ENCODE measurements around the gene SYTL2.

GRCh38 chr11:85697747-85698146 is 113.2 kb downstream of the SYTL2 start:
- TF ChIP-seq, protein P1, sequence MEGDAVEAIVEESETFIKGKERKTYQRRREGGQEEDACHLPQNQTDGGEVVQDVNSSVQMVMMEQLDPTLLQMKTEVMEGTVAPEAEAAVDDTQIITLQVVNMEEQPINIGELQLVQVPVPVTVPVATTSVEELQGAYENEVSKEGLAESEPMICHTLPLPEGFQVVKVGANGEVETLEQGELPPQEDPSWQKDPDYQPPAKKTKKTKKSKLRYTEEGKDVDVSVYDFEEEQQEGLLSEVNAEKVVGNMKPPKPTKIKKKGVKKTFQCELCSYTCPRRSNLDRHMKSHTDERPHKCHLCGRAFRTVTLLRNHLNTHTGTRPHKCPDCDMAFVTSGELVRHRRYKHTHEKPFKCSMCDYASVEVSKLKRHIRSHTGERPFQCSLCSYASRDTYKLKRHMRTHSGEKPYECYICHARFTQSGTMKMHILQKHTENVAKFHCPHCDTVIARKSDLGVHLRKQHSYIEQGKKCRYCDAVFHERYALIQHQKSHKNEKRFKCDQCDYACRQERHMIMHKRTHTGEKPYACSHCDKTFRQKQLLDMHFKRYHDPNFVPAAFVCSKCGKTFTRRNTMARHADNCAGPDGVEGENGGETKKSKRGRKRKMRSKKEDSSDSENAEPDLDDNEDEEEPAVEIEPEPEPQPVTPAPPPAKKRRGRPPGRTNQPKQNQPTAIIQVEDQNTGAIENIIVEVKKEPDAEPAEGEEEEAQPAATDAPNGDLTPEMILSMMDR (IDR thresholded peaks at IDR 0.05) = no peak
- no peak for TF ChIP-seq POLR2A (IDR thresholded peaks at IDR 0.05)
